Cardiac muscle cell (in vitro differentiated cells and primary cell): ENCODE measurements around the gene PLEKHF1. TPM values are rescaled to one million over a fixed set of nuclear protein-coding genes. Genes with fewer than 3 reads are reported as not detected.

Experiments used
- DNase-seq, 2 donors: peaks; one replicate each; pipeline versions ENCODE4 v3.0.0 to v3.0.0-alpha.2; 2010 to 2017; ENCODE audit warnings: low read depth in 1 of 2, low spot score in 1 of 2
- H3K27ac ChIP-seq: fragments of 200-600 bp; sonication (generic); 2 replicates; pipeline ENCODE4 v1.5.1; 2016
- H3K27me3 ChIP-seq: fragments of 200-600 bp; sonication (generic); 2 replicates; pipeline ENCODE4 v1.6.0; 2016; ENCODE audit warnings: control low read depth
- H3K36me3 ChIP-seq: fragments of 200-600 bp; sonication (generic); 2 replicates; pipeline ENCODE4 v1.5.1; 2016; ENCODE audit warnings: control low read depth
- H3K4me1 ChIP-seq: fragments of 200-600 bp; sonication (generic); 2 replicates; pipeline ENCODE4 v1.8.1; 2017; ENCODE audit warnings: low read depth, mild to moderate bottlenecking, mixed run types
- H3K4me3 ChIP-seq: fragments of 200-600 bp; sonication (generic); 2 replicates; pipeline ENCODE4 v1.5.1; 2016; ENCODE audit warnings: mild to moderate bottlenecking
- H3K9me3 ChIP-seq: fragments of 200-600 bp; sonication (generic); 2 replicates; pipeline ENCODE4 v1.5.1; 2017; ENCODE audit warnings: low read depth, mild to moderate bottlenecking, control low read depth
- CTCF ChIP-seq: IDR thresholded peaks from 2 replicates; pipeline ENCODE4 v1.5.1; 2012; ENCODE audit warnings: low read depth, mild to moderate bottlenecking, low read length
- polyA plus RNA-seq: library from polyadenylated mRNA; unstranded; fragments of >200 nt; fragmentation: Nextera tagmentation; extraction: Ambion mirVana; gene quantifications from 2 replicates; pipeline ENCODE4 v1.2.1, GENCODE V29; 2016
- total RNA-seq: library from RNA; depleted of rRNA; stranded (reverse); fragments of >200 nt; gene quantifications from 2 replicates; pipeline ENCODE4 v1.2.3, GENCODE V29; 2016

Gene PLEKHF1
- total and polyA plus RNA-seq, 2 experiments from 2014 or later = 2.3 to 3.0 TPM

GRCh38 chr19:29631450-29631849 lies 33.8 kb upstream of the PLEKHF1 start:
- Histone ChIP-seq H3K4me1 (peaks cover 6% of the 10 kb centered on the region), H3K4me3 (no peak overlapping the region), H3K27me3 (no peaks in the 10 kb centered on the region), H3K27ac (no peak overlapping the region), H3K9me3 (no peaks in the 10 kb centered on the region), H3K36me3 (no peaks in the 10 kb centered on the region)
- no peak for TF ChIP-seq CTCF
- no peak for DNase-seq

- Histone ChIP-seq H3K4me3 (no peak overlapping the region), H3K4me1 (peaks cover 6% of the 10 kb centered on the region), H3K27me3 (no peaks in the 10 kb centered on the region), H3K9me3 (no peaks in the 10 kb centered on the region), H3K36me3 (no peaks in the 10 kb centered on the region), H3K27ac (no peak overlapping the region)
- DNase-seq = no peak
- TF ChIP-seq CTCF = no peak
Observed at GRCh38 chr19:29634002-29634401, 31.3 kb upstream of the PLEKHF1 start.

GRCh38 chr19:29634423-29635130 lies 30.7 kb upstream of the PLEKHF1 start:
- no peak overlapping the region for H3K4me3 ChIP-seq
- no peak for DNase-seq
- no peak overlapping the region for H3K27ac ChIP-seq
- H3K4me1 ChIP-seq = peaks cover 6% of the 10 kb centered on the region
- H3K36me3 ChIP-seq = no peaks in the 10 kb centered on the region
- no peak for TF ChIP-seq CTCF
- H3K27me3 ChIP-seq = no peaks in the 10 kb centered on the region
- H3K9me3 ChIP-seq = no peaks in the 10 kb centered on the region

- no peak for DNase-seq
- Histone ChIP-seq H3K9me3 (no peaks in the 10 kb centered on the region), H3K36me3 (no peaks in the 10 kb centered on the region), H3K27ac (no peak overlapping the region), H3K4me3 (no peak overlapping the region), H3K4me1 (peaks cover 6% of the 10 kb centered on the region), H3K27me3 (no peaks in the 10 kb centered on the region)
- no peak for TF ChIP-seq CTCF
Observed at GRCh38 chr19:29635963-29636362, 29.3 kb upstream of the PLEKHF1 start.

- H3K27ac ChIP-seq = no peak overlapping the region
- no peak for TF ChIP-seq CTCF
- no peak for DNase-seq
- no peaks in the 10 kb centered on the region for H3K9me3 ChIP-seq
- no peak overlapping the region for H3K4me3 ChIP-seq
- no peaks in the 10 kb centered on the region for H3K27me3 ChIP-seq
- H3K4me1 ChIP-seq = peaks cover 6% of the 10 kb centered on the region
- no peaks in the 10 kb centered on the region for H3K36me3 ChIP-seq
Observed at GRCh38 chr19:29636553-29637360, 28.5 kb upstream of the PLEKHF1 start.
